ENCODE data around the gene PHLPP1. TPM values are rescaled to one million over a fixed set of nuclear protein-coding genes. Genes with fewer than 3 reads are reported as not detected.
"Not testable (repeated sequence)": the region's sequence is repeated elsewhere in the genome, so short reads cannot be mapped to it uniquely, and the experiment has no call there.

PHLPP1 gene
- total RNA-seq, 1 donor from 2014 or later, result 29.6 TPM

GRCh38 chr18:62912885-62913284 is 197.5 kb downstream of the PHLPP1 start:
- H3K27me3 Mint-ChIP-seq (ENCODE audit: low read depth), result no peaks in the 10 kb centered on the region
- H3K4me1 Mint-ChIP-seq, result no peaks in the 10 kb centered on the region

GRCh38 chr18:62913824-62914223 is 198.5 kb downstream of the PHLPP1 start:
- not testable (repeated sequence) for DNase-seq (ENCODE audit: low read depth, low spot score); H3K36me3 Mint-ChIP-seq (ENCODE audit: low read depth); H3K4me1 Mint-ChIP-seq; H3K27ac Mint-ChIP-seq (ENCODE audit: unreplicated experiment); H3K4me3 Mint-ChIP-seq; H3K9me3 Mint-ChIP-seq; H3K27me3 Mint-ChIP-seq (ENCODE audit: low read depth)

More at GRCh38 chr18:62912885-62913284, 197.5 kb downstream of the PHLPP1 start:
- no peak overlapping the region for H3K27ac Mint-ChIP-seq (ENCODE audit: unreplicated experiment)
- no peak overlapping the region for H3K4me3 Mint-ChIP-seq
- peaks cover 6% of the 10 kb centered on the region for H3K36me3 Mint-ChIP-seq (ENCODE audit: low read depth)
- DNase-seq (ENCODE audit: low read depth, low spot score), result no peak
- TF ChIP-seq CTCF (conservative IDR thresholded peaks at IDR 0.05), result no peak
- H3K9me3 Mint-ChIP-seq, result no peaks in the 10 kb centered on the region

GRCh38 chr18:62914871-62915392 is 199.6 kb downstream of the PHLPP1 start:
- Mint-ChIP-seq H3K4me3 (no peak overlapping the region), H3K27ac (ENCODE audit: unreplicated experiment) (no peak overlapping the region), H3K9me3 (no peaks in the 10 kb centered on the region), H3K4me1 (no peaks in the 10 kb centered on the region), H3K36me3 (ENCODE audit: low read depth) (peaks cover 7% of the 10 kb centered on the region), H3K27me3 (ENCODE audit: low read depth) (no peaks in the 10 kb centered on the region)
- no peak for TF ChIP-seq CTCF (conservative IDR thresholded peaks at IDR 0.05)
- DNase-seq (ENCODE audit: low read depth, low spot score), result no peak

- Mint-ChIP-seq H3K27ac (ENCODE audit: unreplicated experiment) (no peak overlapping the region), H3K4me3 (no peak overlapping the region), H3K4me1 (no peaks in the 10 kb centered on the region), H3K36me3 (ENCODE audit: low read depth) (peaks cover 10% of the 10 kb centered on the region), H3K27me3 (ENCODE audit: low read depth) (no peaks in the 10 kb centered on the region), H3K9me3 (no peaks in the 10 kb centered on the region)
- TF ChIP-seq CTCF (conservative IDR thresholded peaks at IDR 0.05), result no peak
- DNase-seq (ENCODE audit: low read depth, low spot score), result no peak
These were observed 203.0 kb downstream of the PHLPP1 start for GRCh38 chr18:62918361-62918760.

- TF ChIP-seq CTCF (conservative IDR thresholded peaks at IDR 0.05), result no peak
- no peaks in the 10 kb centered on the region for H3K4me1 Mint-ChIP-seq
- H3K27ac Mint-ChIP-seq (ENCODE audit: unreplicated experiment), result no peak overlapping the region
- H3K9me3 Mint-ChIP-seq, result no peaks in the 10 kb centered on the region
- H3K27me3 Mint-ChIP-seq (ENCODE audit: low read depth), result no peaks in the 10 kb centered on the region
- peaks cover 10% of the 10 kb centered on the region for H3K36me3 Mint-ChIP-seq (ENCODE audit: low read depth)
- no peak for DNase-seq (ENCODE audit: low read depth, low spot score)
- H3K4me3 Mint-ChIP-seq, result no peak overlapping the region
These were observed 203.9 kb downstream of the PHLPP1 start for GRCh38 chr18:62919109-62919838.

GRCh38 chr18:62925031-62925688 is 209.8 kb downstream of the PHLPP1 start:
- Mint-ChIP-seq H3K4me3 (no peak overlapping the region), H3K27me3 (ENCODE audit: low read depth) (no peaks in the 10 kb centered on the region), H3K36me3 (ENCODE audit: low read depth) (peaks cover 22% of the 10 kb centered on the region), H3K27ac (ENCODE audit: unreplicated experiment) (no peak overlapping the region), H3K9me3 (peaks cover 2% of the 10 kb centered on the region), H3K4me1 (no peaks in the 10 kb centered on the region)
- TF ChIP-seq CTCF (conservative IDR thresholded peaks at IDR 0.05), result no peak
- DNase-seq (ENCODE audit: low read depth, low spot score), result no peak
